HG03469 (cell line): ENCODE results near the gene HSPB8.
"Not testable (repeated sequence)": the region's sequence is repeated elsewhere in the genome, so short reads cannot be mapped to it uniquely, and the experiment has no call there.

Experiments used
- ATAC-seq: cut with Tn5 transposase; IDR thresholded peaks from one replicate; pipeline ENCODE4 v1.9.1; 2021; ENCODE audit warnings: mild to moderate bottlenecking, moderate library complexity, moderate number of reproducible peaks; ENCODE audit not compliant: unreplicated experiment

HSPB8 gene

DNA sequence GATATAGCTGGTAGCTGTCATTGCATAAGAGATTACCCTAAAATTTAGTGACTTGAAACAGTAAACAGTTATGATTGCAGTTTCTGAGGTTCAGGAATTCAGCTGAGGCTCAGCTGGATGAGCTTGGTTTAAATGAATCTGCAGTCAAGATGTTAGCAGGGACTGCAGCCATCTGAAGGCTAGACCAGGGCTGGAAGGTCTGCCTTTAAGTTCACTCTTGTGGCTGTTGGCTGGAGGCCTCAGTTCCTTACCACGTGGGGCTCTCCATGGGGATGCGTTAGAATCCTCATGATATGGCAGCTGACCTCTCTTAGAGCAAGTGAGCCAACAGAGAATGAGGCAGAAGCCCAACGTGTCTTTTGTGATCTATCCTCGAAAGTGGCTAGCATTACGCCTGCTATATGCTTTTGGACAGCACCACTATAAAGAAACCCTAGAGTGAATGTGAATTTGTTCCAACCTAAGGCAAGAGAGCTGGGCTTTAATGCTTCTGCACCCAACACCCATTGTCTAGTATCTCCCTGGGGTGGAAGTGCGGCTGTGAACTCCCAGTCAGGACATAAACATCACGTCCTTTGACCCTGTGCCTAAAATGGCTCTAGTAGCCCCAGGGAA is 26.0 kb downstream of the HSPB8 start:
- ATAC-seq = no peak

DNA sequence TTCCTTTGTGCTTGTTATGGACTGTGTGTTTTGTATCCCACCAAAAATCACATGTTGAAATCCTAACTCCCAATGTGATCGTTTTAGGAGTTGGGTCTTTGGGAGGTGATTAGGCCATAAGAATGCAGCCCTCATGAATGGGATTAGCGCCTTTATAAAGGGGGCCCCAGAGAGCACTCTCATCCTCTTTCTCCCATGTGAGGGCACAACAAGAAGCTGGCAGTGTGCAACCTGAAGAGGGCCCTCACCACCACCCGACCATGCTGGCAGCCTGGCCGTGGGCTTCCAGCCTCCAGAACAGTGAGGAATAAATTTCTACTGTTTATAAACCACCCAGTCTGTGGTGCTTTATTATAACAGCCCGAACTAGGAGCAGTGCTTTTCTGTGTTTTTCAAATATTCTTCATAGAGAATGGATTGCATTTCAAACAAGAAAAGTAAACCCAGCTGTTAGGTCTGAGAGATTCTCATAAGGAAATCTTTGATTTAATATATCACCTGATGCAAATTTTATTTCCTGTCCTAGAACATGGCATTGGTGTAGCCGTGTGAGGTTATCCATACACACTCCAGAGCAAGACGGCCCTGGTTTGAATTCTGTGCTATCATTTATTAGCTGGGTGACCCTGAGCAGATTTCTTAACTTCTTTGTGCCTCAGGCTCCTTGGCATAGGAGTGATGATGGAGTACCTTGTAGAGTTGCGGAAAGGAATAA is 27.8 kb downstream of the HSPB8 start:
- ATAC-seq = no peak

DNA sequence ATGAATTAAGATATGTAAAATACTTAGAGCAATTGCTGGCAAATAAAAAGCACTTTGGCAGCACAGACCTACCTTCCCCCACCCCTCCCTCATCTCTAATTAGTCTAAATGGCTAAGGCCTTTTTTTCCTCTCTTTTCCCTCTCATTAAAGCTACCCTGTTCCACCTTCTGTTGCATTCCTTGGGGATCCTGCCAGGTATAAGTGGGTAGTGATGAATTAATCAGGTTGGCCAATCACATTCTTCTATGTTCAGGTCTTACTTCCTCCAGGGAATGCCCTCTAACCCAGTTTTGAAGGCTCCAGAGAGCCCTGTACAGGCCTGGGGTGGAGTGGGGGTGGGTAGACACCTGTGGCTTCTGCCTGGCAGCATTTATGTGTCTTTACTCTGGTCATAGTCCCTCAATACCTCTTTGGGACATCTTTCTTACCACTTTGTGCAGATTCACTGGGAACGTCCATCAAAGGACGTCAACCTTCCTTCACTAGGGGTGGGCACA is 28.4 kb downstream of the HSPB8 start:
- ATAC-seq = no peak

DNA sequence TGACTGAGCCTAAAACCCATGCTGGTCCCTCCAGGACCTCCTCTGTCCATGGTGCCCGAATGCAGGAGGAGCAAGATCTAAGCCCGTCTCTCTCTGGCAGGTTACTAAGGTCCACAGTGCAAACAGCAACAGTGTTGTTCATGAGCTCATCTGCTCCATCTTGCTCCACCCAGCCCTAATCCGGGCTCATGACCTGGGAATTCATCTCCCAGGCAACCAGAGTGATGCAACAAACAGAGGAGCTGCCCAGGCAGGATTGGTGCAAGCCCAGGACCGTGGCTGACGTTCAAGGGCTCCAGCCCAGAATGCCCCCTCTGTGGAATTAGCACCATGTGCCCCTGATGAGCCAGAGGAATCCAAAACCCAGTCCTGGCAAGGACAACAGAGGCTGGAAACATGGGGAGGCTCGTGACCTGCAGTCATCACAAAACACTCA is 29.9 kb downstream of the HSPB8 start:
- ATAC-seq = no peak

DNA sequence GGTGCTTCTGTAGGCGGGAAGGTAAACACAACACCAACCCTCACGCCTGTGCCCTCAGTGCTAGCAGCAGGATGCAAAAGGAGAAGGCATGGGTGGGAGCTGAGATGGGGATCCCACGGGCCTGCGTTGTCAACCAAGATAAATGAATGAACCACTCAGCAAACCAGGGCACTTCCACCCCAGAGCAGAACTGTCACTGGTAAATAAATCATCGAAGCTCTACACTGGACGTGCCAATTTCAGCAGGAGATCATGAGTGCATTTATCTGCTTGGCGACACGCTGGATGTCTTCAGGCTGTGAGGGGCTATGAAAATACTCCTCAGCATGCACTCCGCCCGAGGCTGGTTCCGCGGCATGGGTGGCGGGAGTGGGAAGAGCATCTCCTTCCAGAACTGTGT is 33.2 kb downstream of the HSPB8 start:
- no peak for ATAC-seq

DNA sequence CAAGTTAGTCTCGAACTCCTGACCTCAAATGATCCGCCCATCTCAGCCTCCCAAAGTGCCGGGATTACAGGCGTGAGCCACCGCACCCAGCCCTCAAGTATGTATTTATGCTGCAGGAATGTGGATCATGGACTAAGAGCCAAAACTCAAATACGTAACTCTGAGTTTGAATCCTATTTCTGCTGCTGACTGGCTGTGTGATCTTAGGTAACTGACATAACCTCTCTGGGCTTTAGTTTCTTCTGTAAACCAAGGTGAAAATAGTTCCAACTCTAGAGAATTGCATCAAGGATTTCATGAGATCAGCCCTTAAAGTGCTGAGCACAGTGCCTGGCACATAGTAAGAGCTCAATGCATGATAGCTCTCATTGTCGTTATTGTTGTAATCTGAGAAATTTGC is 37.4 kb downstream of the HSPB8 start:
- no peak for ATAC-seq

DNA sequence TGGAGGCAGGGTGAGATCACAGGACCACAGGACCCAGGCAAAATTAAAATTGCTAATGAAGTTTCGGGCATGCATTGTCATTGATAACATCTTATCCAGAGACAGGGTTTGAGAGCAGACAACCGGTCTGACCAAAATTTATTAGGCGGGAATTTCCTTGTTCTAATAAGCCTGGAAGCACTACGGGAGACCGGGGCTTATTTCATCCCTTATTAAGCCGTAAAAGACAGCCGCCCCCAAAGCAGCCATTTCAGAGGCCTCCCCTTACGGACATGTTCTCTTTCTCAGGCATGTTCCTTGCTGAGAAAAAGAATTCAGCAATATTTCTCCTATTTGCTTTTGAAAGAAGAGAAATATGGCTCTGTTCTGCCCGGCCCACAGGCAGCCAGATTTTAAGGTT is 40.1 kb downstream of the HSPB8 start:
- not testable (repeated sequence) for ATAC-seq

DNA sequence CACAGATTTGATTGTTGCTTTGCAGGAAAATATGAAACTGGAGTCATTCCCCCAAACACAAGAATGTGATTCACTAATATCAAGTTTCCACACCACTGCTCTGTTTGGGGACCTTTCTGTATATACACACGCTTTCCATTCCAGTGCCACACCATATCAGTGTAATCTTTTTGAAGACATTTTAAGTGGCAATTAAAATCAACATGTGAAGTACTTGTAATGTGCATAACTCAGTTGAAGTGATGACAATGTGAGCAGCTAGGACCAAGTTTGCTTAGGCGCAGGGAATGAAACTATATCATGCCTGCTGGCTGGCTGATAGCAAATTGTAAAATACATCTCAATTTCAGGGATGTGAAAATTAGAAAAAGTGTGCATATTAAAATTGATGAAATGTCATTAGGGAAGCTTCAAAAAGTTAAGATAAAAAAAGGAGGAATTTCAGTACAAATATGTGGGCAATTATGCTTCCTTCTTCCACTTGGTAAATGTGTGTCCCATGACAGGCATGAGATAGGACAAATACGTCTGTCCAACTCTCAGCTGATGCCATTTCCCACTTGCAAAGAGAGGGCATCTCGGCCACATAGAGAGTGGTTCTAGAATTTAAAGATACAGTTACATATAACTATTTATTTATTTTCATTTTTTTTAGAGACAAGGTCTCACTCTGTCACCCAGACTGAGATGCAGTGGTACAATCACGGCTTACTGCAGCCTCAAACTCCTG is 43.7 kb downstream of the HSPB8 start:
- no peak for ATAC-seq

DNA sequence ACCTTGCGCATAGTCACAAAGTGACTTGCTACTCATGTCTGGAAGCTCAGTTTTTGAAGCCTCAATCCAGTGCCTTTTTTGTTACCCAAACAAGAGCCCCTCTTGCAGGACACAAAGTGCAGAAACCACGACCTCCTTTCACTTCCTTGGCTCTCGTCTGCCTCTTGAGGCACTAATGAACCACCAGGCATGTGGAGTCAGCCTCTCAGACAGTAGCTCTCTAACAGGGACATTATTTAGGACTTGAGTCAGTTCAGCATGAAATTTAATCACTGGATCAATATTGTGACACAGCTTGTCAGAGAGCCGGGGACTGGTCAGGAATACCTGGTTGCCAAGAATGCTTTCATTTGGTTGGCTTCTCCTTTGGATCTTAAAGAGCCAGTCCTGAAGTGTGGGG is 46.7 kb downstream of the HSPB8 start:
- no peak for ATAC-seq

DNA sequence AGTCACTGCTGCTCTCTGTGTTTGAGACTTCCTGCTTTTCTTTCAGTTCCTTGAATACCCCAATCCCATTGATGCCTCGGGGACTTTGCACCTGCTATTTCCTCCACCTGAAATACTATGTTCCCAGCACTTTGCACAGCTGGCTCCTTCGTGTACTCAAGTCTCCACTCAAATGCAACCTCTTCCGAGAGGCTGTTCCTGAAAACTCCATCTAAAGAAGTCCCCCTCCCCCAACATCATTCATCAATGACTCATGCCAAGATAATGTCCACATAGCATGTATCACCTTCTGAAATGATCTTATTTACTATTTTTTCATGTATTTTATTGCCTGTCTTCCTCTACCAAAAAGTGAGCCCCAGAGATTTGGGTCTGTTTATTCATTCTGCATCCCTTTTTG is 48.6 kb downstream of the HSPB8 start:
- ATAC-seq = no peak

DNA sequence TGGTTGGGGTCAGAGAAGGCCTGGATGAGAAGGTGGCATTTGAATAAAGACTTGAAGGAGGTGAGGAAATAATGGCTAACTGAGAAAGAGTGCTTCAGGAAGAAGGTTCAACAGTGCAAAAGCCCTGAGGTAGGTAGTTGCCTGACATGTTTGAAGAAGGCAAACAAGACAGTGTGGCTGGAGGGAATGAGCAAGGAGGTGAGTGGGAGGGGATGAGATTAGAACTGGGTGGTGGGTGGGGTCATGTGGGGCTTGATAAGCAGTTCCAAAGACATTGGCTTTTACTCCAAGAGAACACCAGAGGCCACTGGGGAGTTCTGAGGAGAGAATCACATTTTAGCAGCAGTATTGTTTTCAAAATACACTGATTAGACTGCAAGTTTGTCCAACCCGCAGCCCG is 50.5 kb downstream of the HSPB8 start:
- ATAC-seq = no peak

DNA sequence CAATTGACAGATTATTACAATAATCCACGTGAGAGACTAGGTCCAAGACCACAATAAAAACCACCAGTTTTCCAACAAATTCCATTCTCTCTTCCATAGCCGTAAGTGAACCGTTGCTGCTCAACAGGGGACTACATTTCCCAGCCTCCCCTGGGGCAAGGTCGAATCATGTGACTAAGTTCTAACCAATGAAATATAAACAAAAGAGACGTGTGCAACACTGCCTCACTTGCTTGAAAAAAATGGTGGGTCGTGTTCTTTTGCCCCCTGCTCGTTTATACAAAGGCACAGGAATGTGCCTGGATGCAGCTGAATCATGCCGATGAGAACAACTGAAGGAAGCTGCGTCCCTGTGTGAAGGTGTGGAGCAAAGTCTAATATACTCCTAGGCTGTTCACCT is 51.1 kb downstream of the HSPB8 start:
- no peak for ATAC-seq

DNA sequence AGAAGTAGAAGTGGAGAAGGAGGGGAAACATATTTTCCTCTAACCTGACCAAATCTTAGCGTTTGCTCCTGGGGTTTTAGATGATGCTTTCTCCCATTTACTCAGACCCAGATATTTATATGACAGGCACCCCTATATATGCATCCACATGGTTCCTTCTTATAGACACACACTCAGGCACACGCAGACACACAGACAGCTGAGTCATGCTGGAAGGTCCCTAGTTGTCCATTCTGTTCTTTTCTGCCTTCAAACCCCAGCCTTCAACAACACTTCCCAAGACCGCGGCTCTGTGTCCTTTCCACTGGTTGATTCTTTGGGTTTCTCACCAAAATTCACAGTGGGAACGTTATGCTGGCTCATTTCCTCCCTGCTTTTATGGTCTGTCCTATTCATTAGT is 52.1 kb downstream of the HSPB8 start:
- ATAC-seq = no peak

DNA sequence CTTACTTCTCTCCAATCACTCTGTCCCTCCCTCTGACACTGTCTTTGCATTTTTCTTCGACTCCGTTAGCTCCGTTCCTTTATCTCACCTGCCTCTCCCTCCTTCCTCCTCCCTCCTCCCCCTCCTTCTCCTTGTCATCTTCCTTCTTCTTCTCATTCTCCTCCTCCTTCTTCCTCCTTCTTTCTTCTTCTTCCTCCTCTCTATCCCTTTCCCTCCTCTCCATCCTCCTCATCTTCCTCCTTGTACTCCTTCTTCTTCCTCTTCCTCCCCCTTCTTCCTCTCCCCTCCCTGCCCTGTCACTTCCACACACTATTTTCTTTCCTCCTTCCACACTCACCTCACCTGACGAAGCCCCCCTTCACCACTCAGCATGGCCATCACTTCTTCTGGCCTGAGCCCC is 53.0 kb downstream of the HSPB8 start:
- no peak for ATAC-seq

DNA sequence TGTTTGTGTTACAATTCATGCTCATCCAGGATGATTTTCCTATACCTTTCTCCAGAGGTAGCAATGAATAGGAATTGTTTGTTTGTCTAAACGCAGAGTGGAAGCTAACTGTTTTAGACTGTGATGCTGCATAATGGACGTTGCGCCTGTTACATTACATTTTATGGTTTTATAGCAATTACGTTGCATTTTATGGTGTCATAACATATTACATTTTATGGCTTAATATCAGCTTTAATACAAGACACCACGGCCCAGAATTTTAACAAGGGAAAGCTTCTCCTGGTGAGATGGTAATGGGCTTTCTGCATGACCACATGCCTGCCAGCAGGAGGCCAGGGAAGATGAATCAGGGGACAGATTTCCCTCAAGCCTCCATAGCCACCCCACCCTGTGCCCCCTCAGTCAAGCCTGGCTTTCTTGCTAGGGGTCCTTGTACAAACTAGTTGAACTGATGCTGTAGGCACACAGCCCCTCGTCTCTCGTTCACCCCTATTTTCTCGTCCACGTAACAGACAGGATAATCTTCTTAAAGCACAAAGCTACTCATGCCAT is 56.5 kb downstream of the HSPB8 start:
- no peak for ATAC-seq

DNA sequence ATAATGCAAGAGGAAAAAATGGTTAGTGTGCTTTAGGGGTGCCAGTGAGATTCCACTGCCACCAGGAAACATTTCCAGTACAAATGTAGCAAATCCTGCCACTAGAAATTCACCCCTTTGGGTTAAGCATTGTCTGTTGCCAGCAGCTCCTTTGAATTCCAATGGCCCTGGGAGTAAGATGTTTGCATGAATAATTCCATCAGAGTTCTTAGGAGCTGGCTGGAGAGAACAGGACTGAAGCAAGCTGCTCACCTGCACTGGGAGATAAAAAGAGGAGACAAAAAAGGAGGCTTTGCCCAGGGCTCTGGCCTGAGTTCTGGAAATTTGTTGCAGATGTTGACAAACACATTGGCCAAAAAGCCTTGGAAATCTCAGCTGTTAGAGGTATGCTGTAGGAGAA is 57.6 kb downstream of the HSPB8 start:
- ATAC-seq = no peak

DNA sequence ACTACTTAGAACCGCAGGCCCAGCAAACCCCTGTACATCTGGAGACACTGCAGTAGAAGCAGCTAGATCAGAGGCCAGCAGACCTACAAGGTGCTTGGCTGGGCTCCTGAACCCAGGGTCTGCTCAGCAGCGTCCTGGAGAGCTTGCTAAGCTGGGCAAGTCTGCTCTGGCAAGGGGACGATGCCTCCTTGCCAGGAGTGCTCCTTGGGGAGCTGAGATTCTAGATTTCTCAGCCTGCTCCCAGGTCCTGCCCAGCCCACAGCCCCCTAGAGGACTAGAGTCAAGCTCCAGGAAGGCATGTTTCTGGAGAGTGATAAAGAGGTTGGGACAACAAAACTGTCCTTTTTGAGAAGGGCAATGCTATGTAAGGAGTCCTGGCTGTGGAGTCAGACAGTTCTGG is 60.3 kb downstream of the HSPB8 start:
- no peak for ATAC-seq

DNA sequence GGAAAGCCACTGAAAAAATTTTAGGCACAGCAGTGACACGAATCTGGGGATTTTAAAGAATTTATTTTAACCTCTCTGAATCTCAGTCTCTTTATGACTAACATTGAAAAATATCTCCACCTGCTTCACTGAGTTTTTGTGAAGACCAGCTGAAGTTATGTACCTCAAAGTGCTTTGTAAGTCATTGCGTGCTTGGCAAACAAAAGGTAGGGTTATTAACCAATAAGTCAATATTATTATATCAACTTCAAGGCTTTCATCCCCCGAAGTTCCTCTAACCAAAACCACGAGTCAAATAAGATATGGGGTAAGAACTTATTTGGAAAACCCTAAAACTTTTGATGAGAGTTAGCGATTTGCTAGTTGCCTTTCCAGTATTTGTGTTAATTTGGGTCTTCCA is 62.3 kb downstream of the HSPB8 start:
- no peak for ATAC-seq

DNA sequence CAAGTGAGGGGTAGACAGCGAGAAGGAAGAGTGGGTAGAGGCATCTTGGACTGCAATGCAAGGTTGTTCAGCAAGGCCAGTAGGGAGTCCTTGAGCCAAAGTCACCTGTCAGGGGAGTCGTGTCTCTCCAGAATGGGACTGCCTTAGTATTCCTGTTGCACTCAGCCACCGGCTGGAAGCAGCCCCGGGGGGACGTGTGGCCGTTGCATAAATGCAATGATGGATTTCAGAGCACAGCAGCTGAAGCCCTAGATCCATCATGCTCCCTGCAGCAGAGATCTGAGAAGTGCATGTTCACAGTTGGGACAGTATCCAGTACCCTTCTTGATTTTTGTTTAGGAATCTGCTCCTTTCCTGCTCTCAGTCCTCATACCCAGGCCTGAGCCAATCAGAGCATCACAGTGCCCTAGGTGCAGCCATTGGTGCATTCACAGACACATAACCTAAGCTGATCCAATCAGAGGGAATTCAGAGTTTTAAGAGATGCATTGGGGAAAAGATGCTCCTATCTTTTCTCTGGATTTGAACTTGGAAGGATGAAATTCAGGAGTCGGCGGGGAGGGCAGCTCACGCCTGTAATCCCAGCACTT is 62.9 kb downstream of the HSPB8 start:
- no peak for ATAC-seq
